ENCODE data around the gene TRPM1. TPM values are rescaled to one million over a fixed set of nuclear protein-coding genes. Genes with fewer than 3 reads are reported as not detected.

TRPM1 gene
- total and polyA plus RNA-seq, 5 donors from 2014 or later: not detected

- peaks cover 4% of the 10 kb centered on the region for H3K27me3 ChIP-seq (ENCODE audit: control insufficient read depth, insufficient read depth, low read length)
- DNase-seq (peak in 1 of 3 donors; percentile 7), ATAC-seq (ENCODE audit: low read depth in 2 of 2) (peak in 1 of 2 donors; percentile 31)
- H3K4me1 Mint-ChIP-seq: peaks cover 0 to 13% (median 2%) of the 10 kb centered on the region in 4 donors
- H3K36me3 Mint-ChIP-seq: no peaks in the 10 kb centered on the region
- H3K27me3 Mint-ChIP-seq: peaks cover 37% of the 10 kb centered on the region
- H3K27ac Mint-ChIP-seq: no peak overlapping the region
- no peaks in the 10 kb centered on the region for H3K36me3 ChIP-seq (ENCODE audit: control insufficient read depth, insufficient read depth, low read length)
- H3K4me1 ChIP-seq (ENCODE audit: control insufficient read depth, insufficient read depth, low read length, poor library complexity, severe bottlenecking): peaks cover 3% of the 10 kb centered on the region
- peaks cover 0 to 1% (median 0%) of the 10 kb centered on the region in 7 donors for H3K9me3 Mint-ChIP-seq
- peak overlapping the region in 2 of 4 donors; percentile 42 to 73 for H3K4me3 Mint-ChIP-seq
- no peak overlapping the region for H3K4me3 ChIP-seq (ENCODE audit: low read depth, low read length)
- H3K9me3 ChIP-seq (ENCODE audit: control insufficient read depth in 2 of 2, low read length in 2 of 2): no peaks in the 10 kb centered on the region
- no peak overlapping the region for H3K27ac ChIP-seq (ENCODE audit: insufficient read depth, low read length, poor library complexity, severe bottlenecking)
Measured at GRCh38 chr15:31080591-31081014, 20.9 kb downstream of the TRPM1 start.

GRCh38 chr15:31079519-31079918 is 22.0 kb downstream of the TRPM1 start:
- Histone ChIP-seq H3K36me3 (ENCODE audit: control insufficient read depth, insufficient read depth, low read length) (no peaks in the 10 kb centered on the region), H3K4me3 (ENCODE audit: low read depth, low read length) (no peak overlapping the region), H3K27ac (ENCODE audit: insufficient read depth, low read length, poor library complexity, severe bottlenecking) (no peak overlapping the region), H3K27me3 (ENCODE audit: control insufficient read depth, insufficient read depth, low read length) (peaks cover 8% of the 10 kb centered on the region), H3K9me3 (ENCODE audit: control insufficient read depth in 2 of 2, low read length in 2 of 2) (peaks cover 0 to 2% of the 10 kb centered on the region in 2 experiments), H3K4me1 (ENCODE audit: control insufficient read depth, insufficient read depth, low read length, poor library complexity, severe bottlenecking) (peaks cover 3% of the 10 kb centered on the region)
- no peak overlapping the region for H3K27ac Mint-ChIP-seq
- peaks cover 45% of the 10 kb centered on the region for H3K27me3 Mint-ChIP-seq
- DNase-seq: no peak
- no peaks in the 10 kb centered on the region for H3K36me3 Mint-ChIP-seq
- no peak for ATAC-seq (ENCODE audit: low read depth in 2 of 2)
- no peak overlapping the region for H3K4me3 Mint-ChIP-seq
- H3K4me1 Mint-ChIP-seq: peaks cover 0 to 13% (median 2%) of the 10 kb centered on the region in 4 donors
- peaks cover 0 to 4% (median 0%) of the 10 kb centered on the region in 7 donors for H3K9me3 Mint-ChIP-seq

GRCh38 chr15:31078471-31078870 is 23.1 kb downstream of the TRPM1 start:
- peaks cover 40% of the 10 kb centered on the region for H3K27me3 Mint-ChIP-seq
- H3K27ac Mint-ChIP-seq: no peak overlapping the region
- no peak for ATAC-seq (ENCODE audit: low read depth in 2 of 2)

DNA sequence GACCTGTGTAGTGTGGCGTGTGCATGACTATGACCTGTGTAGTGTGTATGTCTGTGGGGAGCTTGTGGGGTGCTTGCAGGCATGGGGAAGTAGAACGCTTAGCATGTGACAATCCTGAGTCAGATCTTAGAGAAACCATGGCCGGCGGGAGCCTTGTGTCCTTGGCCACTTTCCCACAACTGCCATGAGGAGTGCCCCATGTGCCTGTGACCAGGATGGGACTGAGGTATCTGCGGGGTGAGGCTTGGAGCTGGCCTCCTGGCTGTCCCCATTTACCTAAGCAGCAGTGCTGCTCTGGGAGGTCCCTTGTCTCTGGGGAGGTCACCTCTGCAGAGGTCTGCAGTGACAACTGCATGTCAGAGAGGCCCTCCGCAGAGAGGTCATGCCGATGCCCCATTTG is 23.6 kb downstream of the TRPM1 start:
- Histone ChIP-seq H3K9me3 (ENCODE audit: control insufficient read depth in 2 of 2, low read length in 2 of 2) (peaks cover 0 to 2% of the 10 kb centered on the region in 2 experiments), H3K27ac (ENCODE audit: insufficient read depth, low read length, poor library complexity, severe bottlenecking) (no peak overlapping the region), H3K36me3 (ENCODE audit: control insufficient read depth, insufficient read depth, low read length) (no peaks in the 10 kb centered on the region), H3K4me1 (ENCODE audit: control insufficient read depth, insufficient read depth, low read length, poor library complexity, severe bottlenecking) (peaks cover 3% of the 10 kb centered on the region), H3K27me3 (ENCODE audit: control insufficient read depth, insufficient read depth, low read length) (peaks cover 8% of the 10 kb centered on the region), H3K4me3 (ENCODE audit: low read depth, low read length) (no peak overlapping the region)
- H3K4me3 Mint-ChIP-seq: no peak overlapping the region
- peaks cover 0 to 7% (median 0%) of the 10 kb centered on the region in 7 donors for H3K9me3 Mint-ChIP-seq
- H3K27me3 Mint-ChIP-seq: peaks cover 40% of the 10 kb centered on the region
- peaks cover 0 to 13% (median 2%) of the 10 kb centered on the region in 4 donors for H3K4me1 Mint-ChIP-seq
- DNase-seq: no peak
- no peak for ATAC-seq (ENCODE audit: low read depth in 2 of 2)
- no peaks in the 10 kb centered on the region for H3K36me3 Mint-ChIP-seq
- no peak overlapping the region for H3K27ac Mint-ChIP-seq

More at GRCh38 chr15:31078471-31078870, 23.1 kb downstream of the TRPM1 start:
- Mint-ChIP-seq H3K9me3 (peaks cover 0 to 7% (median 0%) of the 10 kb centered on the region in 7 donors), H3K4me3 (no peak overlapping the region), H3K36me3 (no peaks in the 10 kb centered on the region), H3K4me1 (peaks cover 0 to 13% (median 2%) of the 10 kb centered on the region in 4 donors)
- peaks cover 0 to 2% of the 10 kb centered on the region in 2 experiments for H3K9me3 ChIP-seq (ENCODE audit: control insufficient read depth in 2 of 2, low read length in 2 of 2)
- peaks cover 3% of the 10 kb centered on the region for H3K4me1 ChIP-seq (ENCODE audit: control insufficient read depth, insufficient read depth, low read length, poor library complexity, severe bottlenecking)
- H3K27me3 ChIP-seq (ENCODE audit: control insufficient read depth, insufficient read depth, low read length): peaks cover 8% of the 10 kb centered on the region
- H3K27ac ChIP-seq (ENCODE audit: insufficient read depth, low read length, poor library complexity, severe bottlenecking): no peak overlapping the region
- DNase-seq: no peak
- H3K4me3 ChIP-seq (ENCODE audit: low read depth, low read length): no peak overlapping the region
- no peaks in the 10 kb centered on the region for H3K36me3 ChIP-seq (ENCODE audit: control insufficient read depth, insufficient read depth, low read length)

DNA sequence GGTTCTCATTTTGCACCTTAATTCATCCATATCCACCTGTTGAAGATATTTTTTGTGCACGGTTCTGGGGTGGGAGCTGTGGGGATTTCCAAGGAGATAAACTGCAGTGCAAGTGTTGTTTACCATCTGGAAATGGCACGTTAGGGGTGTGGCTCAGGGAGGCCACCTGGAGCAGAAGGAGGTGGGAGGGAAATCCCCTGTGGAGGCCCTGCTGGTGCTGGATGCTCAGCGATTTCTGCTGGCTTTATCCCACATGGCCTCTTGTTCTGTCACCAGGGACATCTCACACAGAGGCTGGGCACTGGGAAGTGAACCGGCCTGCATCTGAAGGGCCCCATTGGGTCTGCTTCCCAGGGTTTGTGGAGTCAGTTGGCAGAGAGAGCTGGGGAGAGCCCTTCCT is 24.3 kb downstream of the TRPM1 start:
- Mint-ChIP-seq H3K27ac (no peak overlapping the region), H3K36me3 (no peaks in the 10 kb centered on the region), H3K4me1 (peaks cover 0 to 10% (median 2%) of the 10 kb centered on the region in 4 donors), H3K27me3 (peaks cover 36% of the 10 kb centered on the region), H3K4me3 (no peak overlapping the region), H3K9me3 (peaks cover 0 to 7% (median 0%) of the 10 kb centered on the region in 7 donors)
- H3K27ac ChIP-seq (ENCODE audit: insufficient read depth, low read length, poor library complexity, severe bottlenecking): no peak overlapping the region
- H3K36me3 ChIP-seq (ENCODE audit: control insufficient read depth, insufficient read depth, low read length): no peaks in the 10 kb centered on the region
- H3K9me3 ChIP-seq (ENCODE audit: control insufficient read depth in 2 of 2, low read length in 2 of 2): peaks cover 0 to 2% of the 10 kb centered on the region in 2 experiments
- peaks cover 8% of the 10 kb centered on the region for H3K27me3 ChIP-seq (ENCODE audit: control insufficient read depth, insufficient read depth, low read length)
- ATAC-seq (ENCODE audit: low read depth in 2 of 2) (no peak), DNase-seq (peak in 1 of 3 donors; percentile 18)
- H3K4me1 ChIP-seq (ENCODE audit: control insufficient read depth, insufficient read depth, low read length, poor library complexity, severe bottlenecking): peaks cover 3% of the 10 kb centered on the region
- H3K4me3 ChIP-seq (ENCODE audit: low read depth, low read length): no peak overlapping the region

DNA sequence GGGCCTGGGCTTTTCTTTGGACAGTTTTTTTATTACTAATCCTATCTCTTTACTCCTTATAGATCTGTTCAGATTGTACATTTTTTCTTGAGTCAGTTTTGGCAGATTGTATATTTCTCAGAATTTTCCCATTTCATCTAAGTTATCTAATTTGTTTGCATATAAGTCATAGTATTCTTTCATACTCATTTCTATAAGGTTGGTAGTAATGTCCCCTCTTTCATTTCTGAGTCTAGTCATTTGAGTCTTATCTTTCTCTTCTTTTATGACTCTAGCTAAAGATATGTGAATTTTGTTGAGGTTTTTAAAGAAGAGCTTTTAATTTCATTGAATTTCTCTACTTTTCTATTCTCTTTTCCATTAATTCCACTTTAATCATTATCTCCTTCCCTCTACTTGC is 27.2 kb downstream of the TRPM1 start:
- H3K9me3 Mint-ChIP-seq: peaks cover 0 to 7% (median 0%) of the 10 kb centered on the region in 7 donors
- H3K36me3 Mint-ChIP-seq: no peaks in the 10 kb centered on the region
- peaks cover 0 to 4% (median 0%) of the 10 kb centered on the region in 4 donors for H3K4me1 Mint-ChIP-seq
- H3K4me3 Mint-ChIP-seq: no peak overlapping the region
- Histone ChIP-seq H3K36me3 (ENCODE audit: control insufficient read depth, insufficient read depth, low read length) (no peaks in the 10 kb centered on the region), H3K4me3 (ENCODE audit: low read depth, low read length) (no peak overlapping the region), H3K27ac (ENCODE audit: insufficient read depth, low read length, poor library complexity, severe bottlenecking) (no peak overlapping the region), H3K9me3 (ENCODE audit: control insufficient read depth in 2 of 2, low read length in 2 of 2) (peaks cover 0 to 2% of the 10 kb centered on the region in 2 experiments), H3K27me3 (ENCODE audit: control insufficient read depth, insufficient read depth, low read length) (peaks cover 6% of the 10 kb centered on the region), H3K4me1 (ENCODE audit: control insufficient read depth, insufficient read depth, low read length, poor library complexity, severe bottlenecking) (no peaks in the 10 kb centered on the region)
- no peak for ATAC-seq (ENCODE audit: low read depth in 2 of 2)
- no peak for DNase-seq
- H3K27me3 Mint-ChIP-seq: peaks cover 27% of the 10 kb centered on the region
- no peak overlapping the region for H3K27ac Mint-ChIP-seq

DNA sequence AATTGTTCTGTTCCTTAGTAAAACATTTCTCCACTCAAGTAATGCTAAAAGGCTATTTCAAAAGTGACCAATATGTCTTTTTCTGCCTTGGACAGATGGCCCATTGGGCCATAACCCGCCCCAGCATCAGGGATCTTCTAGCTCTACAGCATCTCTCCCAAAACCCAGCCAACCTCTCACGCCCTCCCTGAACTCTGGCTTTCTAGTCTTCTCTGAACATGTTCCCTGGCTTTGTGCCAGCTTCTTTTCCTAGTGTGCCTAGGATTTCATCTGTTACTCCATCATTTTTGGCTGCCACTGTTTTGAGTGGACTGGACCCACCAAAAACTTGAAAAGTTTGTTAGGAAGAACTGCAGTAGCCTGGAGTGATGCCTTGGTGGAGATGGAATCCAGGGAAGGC is 30.7 kb downstream of the TRPM1 start:
- no peaks in the 10 kb centered on the region for H3K4me1 Mint-ChIP-seq
- peaks cover 14% of the 10 kb centered on the region for H3K27me3 Mint-ChIP-seq
- Histone ChIP-seq H3K27ac (ENCODE audit: insufficient read depth, low read length, poor library complexity, severe bottlenecking) (no peak overlapping the region), H3K4me3 (ENCODE audit: low read depth, low read length) (no peak overlapping the region), H3K9me3 (ENCODE audit: control insufficient read depth in 2 of 2, low read length in 2 of 2) (peaks cover 0 to 2% of the 10 kb centered on the region in 2 experiments), H3K4me1 (ENCODE audit: control insufficient read depth, insufficient read depth, low read length, poor library complexity, severe bottlenecking) (no peaks in the 10 kb centered on the region), H3K27me3 (ENCODE audit: control insufficient read depth, insufficient read depth, low read length) (peaks cover 4% of the 10 kb centered on the region), H3K36me3 (ENCODE audit: control insufficient read depth, insufficient read depth, low read length) (no peaks in the 10 kb centered on the region)
- peaks cover 0 to 7% (median 0%) of the 10 kb centered on the region in 7 donors for H3K9me3 Mint-ChIP-seq
- no peak overlapping the region for H3K4me3 Mint-ChIP-seq
- no peak for DNase-seq
- no peak for ATAC-seq (ENCODE audit: low read depth in 2 of 2)
- H3K36me3 Mint-ChIP-seq: no peaks in the 10 kb centered on the region
- no peak overlapping the region for H3K27ac Mint-ChIP-seq

DNA sequence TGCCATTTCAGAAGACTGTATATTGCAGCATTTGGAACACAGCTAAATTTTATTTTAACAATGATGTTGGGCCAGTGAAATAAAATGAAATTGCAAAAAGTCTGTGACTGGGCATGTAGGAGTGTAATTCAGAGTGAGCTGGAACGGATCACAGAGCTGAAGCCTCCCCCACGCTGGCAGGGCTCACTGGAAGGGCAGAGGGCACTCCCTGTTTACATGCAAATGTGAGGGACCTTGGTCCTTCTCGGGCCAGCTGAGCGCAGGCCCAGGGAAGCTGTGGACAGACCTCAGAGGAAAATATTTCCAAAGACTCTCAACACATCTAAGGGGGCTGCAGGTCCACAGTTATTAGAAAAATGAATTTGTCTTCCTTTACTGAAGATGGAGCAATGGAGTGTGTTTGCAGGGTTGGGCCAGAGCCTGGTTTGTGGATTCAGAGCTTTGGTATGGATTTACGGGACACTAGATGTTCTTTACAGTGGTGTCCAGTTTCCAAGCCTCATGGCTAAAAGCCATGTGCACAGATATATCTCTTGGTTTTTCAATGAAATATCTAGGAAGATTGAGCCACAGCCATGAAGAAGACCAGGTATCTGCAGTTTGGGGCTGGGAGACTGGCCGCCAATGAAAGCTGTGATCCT is 32.0 kb downstream of the TRPM1 start:
- H3K4me3 Mint-ChIP-seq: no peak overlapping the region
- H3K36me3 Mint-ChIP-seq: no peaks in the 10 kb centered on the region
- ATAC-seq (ENCODE audit: low read depth in 2 of 2) (no peak), DNase-seq (no peak)
- H3K4me3 ChIP-seq (ENCODE audit: low read depth, low read length): no peak overlapping the region
- H3K36me3 ChIP-seq (ENCODE audit: control insufficient read depth, insufficient read depth, low read length): no peaks in the 10 kb centered on the region
- H3K4me1 Mint-ChIP-seq: no peaks in the 10 kb centered on the region
- peaks cover 4% of the 10 kb centered on the region for H3K27me3 Mint-ChIP-seq
- H3K4me1 ChIP-seq (ENCODE audit: control insufficient read depth, insufficient read depth, low read length, poor library complexity, severe bottlenecking): no peaks in the 10 kb centered on the region
- H3K27me3 ChIP-seq (ENCODE audit: control insufficient read depth, insufficient read depth, low read length): no peaks in the 10 kb centered on the region
- no peak overlapping the region for H3K27ac ChIP-seq (ENCODE audit: insufficient read depth, low read length, poor library complexity, severe bottlenecking)
- H3K9me3 Mint-ChIP-seq: peaks cover 0 to 3% (median 0%) of the 10 kb centered on the region in 7 donors
- H3K9me3 ChIP-seq (ENCODE audit: control insufficient read depth in 2 of 2, low read length in 2 of 2): no peaks in the 10 kb centered on the region
- no peak overlapping the region for H3K27ac Mint-ChIP-seq
